ENCODE data around the gene PGGT1B.

The PGGT1B gene

GRCh38 chr5:115191474-115192031 lies 71.1 kb downstream of the PGGT1B start:
- DNase-seq (ENCODE audit: low read depth): no peak

GRCh38 chr5:115190388-115190787 lies 72.3 kb downstream of the PGGT1B start:
- DNase-seq (ENCODE audit: low read depth): no peak
- H3K4me3 ChIP-seq (ENCODE audit: low read depth, low read length): no peak overlapping the region
- TF ChIP-seq CTCF (IDR thresholded peaks at IDR 0.05; ENCODE audit: low read depth, low read length, missing control alignments): no peak

More at GRCh38 chr5:115191474-115192031, 71.1 kb downstream of the PGGT1B start:
- no peak for TF ChIP-seq CTCF (IDR thresholded peaks at IDR 0.05; ENCODE audit: low read depth, low read length, missing control alignments)
- no peak overlapping the region for H3K4me3 ChIP-seq (ENCODE audit: low read depth, low read length)

GRCh38 chr5:115189866-115190265 lies 72.8 kb downstream of the PGGT1B start:
- no peak overlapping the region for H3K4me3 ChIP-seq (ENCODE audit: low read depth, low read length)
- no peak for DNase-seq (ENCODE audit: low read depth)
- no peak for TF ChIP-seq CTCF (IDR thresholded peaks at IDR 0.05; ENCODE audit: low read depth, low read length, missing control alignments)

GRCh38 chr5:115186794-115187193 lies 75.9 kb downstream of the PGGT1B start:
- no peak for TF ChIP-seq CTCF (IDR thresholded peaks at IDR 0.05; ENCODE audit: low read depth, low read length, missing control alignments)
- H3K4me3 ChIP-seq (ENCODE audit: low read depth, low read length): no peak overlapping the region
- no peak for DNase-seq (ENCODE audit: low read depth)

- DNase-seq (ENCODE audit: low read depth): no peak
- no peak for TF ChIP-seq CTCF (IDR thresholded peaks at IDR 0.05; ENCODE audit: low read depth, low read length, missing control alignments)
- no peak overlapping the region for H3K4me3 ChIP-seq (ENCODE audit: low read depth, low read length)
Observed at GRCh38 chr5:115184770-115185169, 77.9 kb downstream of the PGGT1B start.

- no peak for DNase-seq (ENCODE audit: low read depth)
- H3K4me3 ChIP-seq (ENCODE audit: low read depth, low read length): no peak overlapping the region
- no peak for TF ChIP-seq CTCF (IDR thresholded peaks at IDR 0.05; ENCODE audit: low read depth, low read length, missing control alignments)
Observed at GRCh38 chr5:115181757-115182156, 80.9 kb downstream of the PGGT1B start.

- TF ChIP-seq CTCF (IDR thresholded peaks at IDR 0.05; ENCODE audit: low read depth, low read length, missing control alignments): no peak
- DNase-seq (ENCODE audit: low read depth): no peak
Observed at GRCh38 chr5:115180165-115180709, 82.4 kb downstream of the PGGT1B start.

More at GRCh38 chr5:115180165-115180709, 82.4 kb downstream of the PGGT1B start:
- peak overlapping the region; percentile 50 for H3K4me3 ChIP-seq (ENCODE audit: low read depth, low read length)
